ENCODE measurements around the gene MYO1D.

MYO1D gene

DNA sequence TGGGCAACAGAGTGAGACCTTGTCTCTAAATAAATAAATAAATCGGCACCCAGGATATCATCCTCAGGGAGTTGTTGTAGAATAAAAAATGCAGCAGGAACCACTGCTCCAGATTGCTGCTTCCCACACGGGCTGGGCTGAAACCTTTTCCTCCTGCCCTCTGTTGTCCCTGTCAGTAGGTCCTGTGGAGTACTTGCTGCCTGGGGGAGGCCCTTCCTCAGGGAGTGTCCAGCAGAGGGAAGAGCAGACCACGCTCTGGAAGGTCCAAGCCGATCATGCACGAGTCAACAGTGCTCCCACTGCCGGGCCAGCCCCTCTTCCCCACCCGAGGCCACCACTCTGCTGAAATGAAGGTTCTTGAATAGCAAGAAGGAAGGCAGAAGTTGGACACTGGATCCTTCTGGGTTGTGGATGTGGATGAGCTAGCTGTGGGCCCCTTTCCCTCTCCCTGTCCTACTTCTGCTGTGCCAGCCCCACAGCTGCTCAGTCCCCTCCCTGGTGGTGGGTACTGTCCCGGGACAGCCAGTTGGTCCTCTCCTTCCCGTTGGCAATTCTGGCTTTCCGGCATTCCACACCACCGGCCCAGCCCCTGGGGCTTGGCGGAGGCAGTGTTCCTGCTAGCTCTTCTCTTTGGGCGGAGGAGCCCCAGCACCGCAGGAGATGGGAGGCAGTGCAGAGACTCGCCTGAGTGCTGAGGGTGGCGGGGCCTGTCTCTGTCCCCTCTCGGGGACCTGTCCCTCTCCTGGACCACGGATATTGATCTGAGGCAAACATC lies 379.3 kb downstream of the MYO1D start:
- no peak for DNase-seq

DNA sequence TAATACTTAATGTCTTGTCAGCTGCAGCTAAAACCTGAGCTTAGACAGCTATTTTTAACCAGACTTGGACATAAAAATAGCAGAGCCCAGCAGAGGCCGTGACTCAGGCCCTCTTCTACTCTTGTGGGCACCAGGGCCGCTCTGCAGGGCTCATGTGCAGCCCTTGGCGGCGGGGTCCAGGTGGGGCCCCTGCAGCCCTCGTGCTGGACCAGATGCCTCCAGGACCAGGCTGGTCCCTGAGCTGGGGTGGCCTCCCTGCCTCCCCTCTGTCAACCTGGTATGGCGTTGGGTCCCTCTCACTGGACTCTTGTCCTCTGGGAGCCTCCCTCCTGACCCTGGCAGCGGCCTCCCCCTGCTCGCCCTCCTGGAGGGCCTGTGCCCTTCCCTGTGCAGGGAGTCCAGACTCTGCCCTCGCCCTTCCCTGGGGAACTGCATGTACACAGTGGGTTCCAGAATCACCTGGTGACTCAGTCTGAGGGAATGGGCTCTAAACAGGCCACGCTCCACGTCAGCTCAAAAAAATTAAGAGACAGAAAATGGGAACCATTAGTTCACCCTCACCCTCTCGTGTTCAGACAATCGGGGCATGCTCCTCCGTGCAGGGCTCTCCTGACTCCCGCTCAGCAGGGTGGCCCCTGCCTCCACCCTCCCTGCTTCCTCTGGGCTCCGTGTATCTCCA lies 380.4 kb downstream of the MYO1D start:
- DNase-seq: no peak

DNA sequence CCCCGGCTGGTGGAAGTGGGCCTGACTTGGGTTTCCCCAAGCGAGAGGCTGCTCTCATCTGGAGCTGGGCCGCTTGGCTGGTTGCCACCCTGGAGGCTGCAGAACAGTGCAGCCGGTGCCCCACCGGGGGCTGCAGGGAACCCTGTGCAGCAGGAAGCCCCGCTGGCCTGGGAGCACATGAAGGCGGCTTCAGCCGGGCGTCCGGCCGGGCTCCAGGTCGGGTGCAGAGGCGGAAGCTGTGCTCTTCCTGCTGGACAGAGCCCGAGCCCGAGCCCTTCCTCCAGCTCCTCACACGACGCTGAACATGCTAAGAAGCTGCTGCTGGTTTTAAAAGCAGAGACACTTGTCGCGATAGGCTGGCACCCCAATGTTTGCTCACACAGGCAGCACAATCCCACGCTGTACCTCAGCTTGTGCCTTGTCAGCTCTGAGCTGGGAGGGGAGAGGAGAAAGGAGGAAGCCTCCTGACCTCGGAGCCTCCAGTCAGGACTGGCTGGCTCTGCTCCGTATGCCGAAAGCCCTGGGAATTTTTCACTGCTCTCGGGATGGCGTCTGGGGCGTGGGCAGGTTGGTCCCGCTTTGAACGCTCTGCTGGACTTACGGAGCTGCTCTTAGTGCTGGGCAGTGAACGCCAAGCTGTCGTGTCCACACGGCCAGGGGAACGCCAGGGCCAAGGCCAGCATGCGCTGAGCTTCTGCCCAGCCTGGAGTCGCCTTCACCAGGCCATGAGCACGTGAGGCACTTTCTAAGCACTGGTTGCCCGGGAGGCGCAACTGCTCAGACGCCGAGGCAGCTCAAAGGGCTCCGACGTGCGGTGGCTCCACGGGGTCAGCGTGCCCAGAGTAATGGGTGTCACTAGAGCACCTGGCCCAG lies 381.3 kb downstream of the MYO1D start:
- no peak for DNase-seq

DNA sequence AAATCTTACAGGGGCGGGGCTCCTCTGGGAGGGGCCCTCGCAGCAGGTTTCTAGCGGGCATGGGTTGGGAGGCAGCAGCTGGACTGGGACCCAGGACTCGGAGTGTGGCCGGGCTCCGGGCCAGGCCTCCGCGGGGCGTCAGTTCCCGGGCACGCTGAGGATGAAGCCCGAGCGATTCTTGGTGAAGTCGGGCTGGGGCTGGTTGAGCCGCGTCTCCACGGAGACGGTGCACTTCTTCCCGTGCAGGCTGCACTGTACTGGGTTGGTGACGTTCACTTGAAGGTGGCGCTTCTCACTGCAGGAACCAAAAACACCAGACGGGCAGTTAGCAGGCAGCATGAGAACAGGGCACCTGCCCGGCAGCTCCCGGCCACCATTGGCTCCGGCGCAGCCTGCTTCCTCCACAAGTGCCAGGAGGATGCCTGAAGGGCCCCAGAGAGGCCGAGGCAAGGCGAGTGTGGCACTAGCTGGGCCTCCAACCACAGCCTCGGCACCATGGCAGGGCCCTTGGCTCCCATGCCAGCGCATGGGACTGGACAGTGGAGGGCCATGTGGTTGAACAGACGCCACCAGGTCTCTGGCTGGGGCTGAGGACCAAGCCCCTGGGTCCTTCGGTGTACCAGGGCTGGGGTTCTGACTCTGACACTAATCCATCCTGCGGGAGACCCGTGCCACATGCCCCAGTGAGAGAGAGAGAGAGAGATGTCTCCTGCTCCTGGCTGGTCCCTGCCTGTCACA lies 382.1 kb downstream of the MYO1D start:
- DNase-seq: no peak

DNA sequence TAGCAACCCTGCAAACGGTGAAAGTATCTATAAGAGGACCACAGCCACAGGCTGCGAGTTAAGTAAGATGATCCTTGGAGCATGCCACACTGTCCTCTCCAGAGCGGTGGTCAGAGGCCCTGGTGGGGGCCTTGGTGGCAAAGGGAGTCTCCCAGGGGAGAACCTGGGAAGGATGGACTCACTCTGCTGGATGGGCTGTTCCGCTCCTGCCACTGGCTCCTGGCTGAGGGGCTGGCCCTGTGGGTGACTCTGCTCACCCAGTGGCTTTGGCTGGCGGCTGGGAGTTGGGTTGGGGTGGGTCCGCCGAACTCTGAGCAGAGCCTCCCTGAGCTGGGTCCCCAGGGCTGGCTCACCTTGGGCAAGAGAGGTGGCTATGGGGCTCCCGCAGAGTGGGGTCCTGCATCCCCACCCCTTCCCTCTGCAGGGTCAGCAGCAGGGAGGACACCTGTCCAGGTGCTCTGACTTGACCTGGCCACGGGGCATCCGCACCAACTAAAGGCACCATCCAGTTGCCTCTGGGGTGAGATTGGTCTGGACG lies 382.9 kb downstream of the MYO1D start:
- no peak for DNase-seq

DNA sequence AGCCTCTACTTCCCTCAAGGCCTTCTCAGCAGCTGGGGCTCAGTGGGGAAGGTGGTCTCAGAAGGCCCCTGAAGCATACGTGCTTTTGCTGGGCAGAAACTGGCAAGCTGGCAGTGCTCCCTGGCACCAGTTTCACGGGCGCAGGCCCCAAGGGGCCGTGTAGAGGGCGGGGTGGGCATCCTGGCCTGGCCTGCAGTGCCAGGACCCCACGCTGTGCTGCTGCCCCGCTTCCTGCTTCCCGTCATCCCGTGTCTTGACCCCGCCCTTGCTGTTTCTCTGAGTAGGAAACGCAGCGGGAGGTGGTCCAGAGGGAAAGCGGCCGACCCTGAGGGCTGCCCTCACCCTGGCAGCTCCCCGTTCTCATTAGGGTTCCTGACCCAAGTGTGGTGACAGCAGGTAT lies 383.4 kb downstream of the MYO1D start:
- DNase-seq: no peak

DNA sequence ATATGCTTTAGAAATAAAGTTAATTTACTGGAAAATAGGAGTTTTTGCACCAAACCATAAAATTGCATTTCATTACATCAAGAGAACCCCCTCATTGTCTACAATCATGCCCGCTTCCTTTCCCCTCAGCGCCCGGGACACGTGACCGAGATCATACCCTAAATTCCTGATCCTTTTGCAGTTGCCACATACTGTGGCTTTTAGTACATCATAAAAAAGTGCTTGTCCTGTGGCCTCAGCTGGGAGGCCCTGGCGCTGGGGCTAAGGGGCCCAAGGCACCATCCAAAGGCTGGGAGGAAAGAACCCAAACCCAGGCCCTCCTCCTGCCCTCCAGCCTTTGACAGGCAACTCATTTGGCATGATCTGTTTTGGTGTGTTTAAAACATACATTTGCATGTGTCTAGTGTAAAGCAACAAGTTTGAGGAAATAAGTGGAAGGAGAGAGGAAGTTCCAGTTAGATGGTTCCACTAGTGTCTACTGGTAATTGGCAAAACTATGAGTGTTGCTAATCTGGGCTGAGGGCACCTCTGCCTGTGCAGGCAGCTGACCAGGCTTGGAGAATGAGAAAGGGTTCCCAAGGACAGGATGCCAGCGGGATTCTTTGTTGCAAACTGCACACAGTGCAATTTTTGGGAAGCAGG lies 384.2 kb downstream of the MYO1D start:
- DNase-seq: no peak

DNA sequence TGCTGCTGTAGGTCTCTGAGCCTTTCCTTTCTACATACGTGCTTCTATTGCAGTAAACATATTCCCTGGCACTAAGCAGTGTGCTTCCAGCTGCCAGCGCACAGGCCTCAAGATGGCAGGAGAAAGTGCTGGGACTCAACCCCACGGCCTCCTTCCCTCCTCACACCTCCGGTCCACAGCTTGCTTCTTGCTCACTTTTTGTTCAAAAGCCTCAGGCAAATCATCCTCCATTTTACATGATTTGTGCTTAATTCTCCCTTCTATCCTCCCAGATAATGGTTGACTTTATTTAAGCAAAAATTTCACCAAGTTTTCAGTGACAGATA lies 384.7 kb downstream of the MYO1D start:
- DNase-seq: no peak

DNA sequence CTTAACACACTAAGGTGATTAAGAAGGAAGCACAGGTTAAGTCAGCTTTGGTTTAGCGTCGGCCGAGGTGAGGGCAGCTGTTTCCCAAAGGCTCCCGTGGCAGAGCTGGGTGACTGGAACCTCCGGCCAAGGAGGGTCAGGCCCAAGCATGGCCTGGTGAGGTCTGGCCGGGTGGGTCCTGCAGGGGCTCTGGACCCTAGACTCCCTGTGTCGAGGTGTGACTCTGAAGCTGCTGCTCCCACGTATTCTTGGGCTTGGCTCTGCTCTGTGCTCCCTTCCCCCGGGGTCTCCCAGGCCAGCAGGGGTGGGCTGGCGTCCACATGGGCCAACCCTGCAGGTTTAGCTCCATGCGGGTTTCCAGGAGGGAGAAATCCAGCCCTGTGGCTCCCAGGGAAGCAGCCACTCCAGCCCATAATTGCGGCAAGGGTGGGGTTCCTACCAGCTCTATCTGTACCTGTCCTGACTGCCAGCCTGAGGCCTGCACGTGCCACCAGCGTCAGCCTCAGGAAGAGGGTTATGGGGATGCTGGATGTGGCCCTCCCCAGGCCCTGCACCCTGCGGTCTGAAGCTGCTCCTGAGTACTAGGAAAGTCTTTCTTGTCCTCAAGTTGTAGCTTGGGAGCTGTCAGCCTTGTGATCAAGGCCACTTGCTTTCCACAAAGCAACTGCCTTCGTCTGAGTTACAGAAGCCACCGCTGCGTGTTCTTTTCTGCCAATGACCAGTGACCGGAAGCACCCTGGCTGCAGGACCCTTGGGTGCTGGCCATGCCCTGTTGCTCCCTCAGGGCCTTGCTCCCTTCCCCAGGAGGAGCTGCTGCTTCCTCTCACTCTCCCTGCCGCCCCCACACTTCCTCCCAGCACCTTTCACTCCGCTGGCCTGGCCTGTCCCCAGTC lies 385.3 kb downstream of the MYO1D start:
- DNase-seq: no peak

DNA sequence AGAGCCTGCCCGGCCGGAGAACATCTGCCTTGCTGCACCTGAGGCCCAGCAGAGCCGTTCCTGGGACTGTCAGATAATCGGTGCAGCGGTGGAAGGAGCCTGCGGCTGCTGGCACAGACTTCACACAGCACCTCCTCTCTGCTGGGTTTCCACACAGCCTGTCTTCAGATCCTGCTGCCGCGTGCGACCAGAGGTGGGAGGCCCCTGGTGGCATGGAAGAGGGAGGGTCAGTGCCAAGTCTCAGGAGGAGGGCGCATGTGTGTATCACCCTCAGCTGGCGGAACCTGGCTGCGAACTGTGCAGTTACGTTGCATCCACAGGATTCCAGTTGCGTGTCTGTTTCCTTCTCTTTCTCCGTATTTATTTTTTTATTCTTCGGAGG lies 386.8 kb downstream of the MYO1D start:
- no peak for DNase-seq

DNA sequence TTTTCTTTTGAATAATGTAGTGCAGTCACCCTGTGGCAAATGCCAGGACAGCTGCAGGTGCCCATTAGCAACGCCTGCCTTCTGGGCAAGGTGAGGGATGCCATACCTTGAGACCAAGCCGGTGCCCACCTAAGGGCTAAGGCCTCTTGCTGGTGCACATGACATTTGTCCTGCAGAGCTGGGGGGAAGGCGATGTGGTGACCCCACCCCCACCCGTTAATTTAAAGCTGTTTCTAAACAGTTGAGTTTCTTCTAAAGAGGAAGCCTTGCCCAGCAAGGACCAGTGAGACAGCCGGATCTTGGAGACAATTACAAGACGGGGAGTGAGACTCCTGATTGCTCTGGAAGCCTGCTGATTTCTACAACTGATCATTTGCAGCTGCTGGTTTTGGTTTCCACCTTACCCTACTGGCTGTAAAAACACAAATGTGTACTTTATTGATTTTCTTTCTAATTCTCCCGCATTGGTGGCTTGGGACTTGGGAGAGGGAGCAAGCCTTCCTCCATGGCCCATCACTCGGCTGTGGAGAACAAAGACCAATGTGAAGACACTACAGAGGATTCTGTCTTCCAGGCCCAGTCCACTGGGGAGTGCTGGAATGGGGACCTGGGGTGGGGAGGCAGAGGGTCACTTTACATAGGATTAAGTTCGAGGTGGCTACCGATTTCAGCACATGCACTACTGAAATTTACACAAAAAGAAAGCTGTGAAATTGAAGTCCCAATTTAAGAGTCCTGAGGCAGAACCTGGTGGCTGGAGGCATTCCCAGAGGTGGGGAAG lies 387.4 kb downstream of the MYO1D start:
- DNase-seq: no peak

DNA sequence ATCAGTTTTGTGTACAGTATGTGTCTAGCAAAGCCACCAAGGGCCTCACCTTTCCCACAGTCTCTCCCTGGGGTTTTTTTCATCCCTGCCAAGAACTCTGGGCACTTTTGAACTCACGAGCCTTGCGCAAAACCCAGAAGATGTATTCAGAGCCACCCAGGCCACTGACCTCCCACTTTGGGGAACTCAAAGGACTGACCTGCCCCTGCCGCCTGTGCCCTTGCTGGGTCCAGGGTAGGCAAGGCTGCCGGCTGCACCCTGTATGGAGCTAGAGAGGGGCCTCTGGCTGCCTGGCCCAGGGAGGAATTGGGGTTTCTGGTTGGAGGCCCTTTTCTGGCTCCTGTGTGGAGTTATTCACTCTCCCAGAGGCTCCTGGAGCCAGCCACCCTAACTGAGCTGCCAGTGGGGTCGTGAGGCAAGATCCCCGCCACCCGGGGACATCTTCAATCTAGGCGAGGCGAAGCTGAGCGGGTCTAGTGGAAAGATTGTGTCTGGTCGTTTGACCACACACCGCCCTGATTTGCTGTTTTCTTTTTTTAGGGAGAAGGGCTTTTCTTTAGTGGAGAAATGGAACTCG lies 388.2 kb downstream of the MYO1D start:
- no peak for DNase-seq

DNA sequence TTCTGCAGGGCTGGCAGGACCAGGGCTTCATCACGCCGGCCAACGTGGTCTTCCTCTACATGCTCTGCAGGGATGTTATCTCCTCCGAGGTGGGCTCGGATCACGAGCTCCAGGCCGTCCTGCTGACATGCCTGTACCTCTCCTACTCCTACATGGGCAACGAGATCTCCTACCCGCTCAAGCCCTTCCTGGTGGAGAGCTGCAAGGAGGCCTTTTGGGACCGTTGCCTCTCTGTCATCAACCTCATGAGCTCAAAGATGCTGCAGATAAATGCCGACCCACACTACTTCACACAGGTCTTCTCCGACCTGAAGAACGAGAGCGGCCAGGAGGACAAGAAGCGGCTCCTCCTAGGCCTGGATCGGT lies 388.8 kb downstream of the MYO1D start:
- no peak for DNase-seq

DNA sequence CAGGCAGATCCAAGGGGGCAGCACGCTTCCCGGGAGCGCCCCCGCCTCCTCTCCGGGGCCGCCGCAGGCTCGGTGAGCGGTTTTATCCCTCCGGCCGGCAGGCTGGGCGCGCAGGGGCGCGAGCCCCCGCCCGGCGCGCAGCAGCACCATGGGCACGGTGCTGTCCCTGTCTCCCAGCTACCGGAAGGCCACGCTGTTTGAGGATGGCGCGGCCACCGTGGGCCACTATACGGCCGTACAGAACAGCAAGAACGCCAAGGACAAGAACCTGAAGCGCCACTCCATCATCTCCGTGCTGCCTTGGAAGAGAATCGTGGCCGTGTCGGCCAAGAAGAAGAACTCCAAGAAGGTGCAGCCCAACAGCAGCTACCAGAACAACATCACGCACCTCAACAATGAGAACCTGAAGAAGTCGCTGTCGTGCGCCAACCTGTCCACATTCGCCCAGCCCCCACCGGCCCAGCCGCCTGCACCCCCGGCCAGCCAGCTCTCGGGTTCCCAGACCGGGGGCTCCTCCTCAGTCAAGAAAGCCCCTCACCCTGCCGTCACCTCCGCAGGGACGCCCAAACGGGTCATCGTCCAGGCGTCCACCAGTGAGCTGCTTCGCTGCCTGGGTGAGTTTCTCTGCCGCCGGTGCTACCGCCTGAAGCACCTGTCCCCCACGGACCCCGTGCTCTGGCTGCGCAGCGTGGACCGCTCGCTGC lies 389.3 kb downstream of the MYO1D start:
- no peak for DNase-seq

DNA sequence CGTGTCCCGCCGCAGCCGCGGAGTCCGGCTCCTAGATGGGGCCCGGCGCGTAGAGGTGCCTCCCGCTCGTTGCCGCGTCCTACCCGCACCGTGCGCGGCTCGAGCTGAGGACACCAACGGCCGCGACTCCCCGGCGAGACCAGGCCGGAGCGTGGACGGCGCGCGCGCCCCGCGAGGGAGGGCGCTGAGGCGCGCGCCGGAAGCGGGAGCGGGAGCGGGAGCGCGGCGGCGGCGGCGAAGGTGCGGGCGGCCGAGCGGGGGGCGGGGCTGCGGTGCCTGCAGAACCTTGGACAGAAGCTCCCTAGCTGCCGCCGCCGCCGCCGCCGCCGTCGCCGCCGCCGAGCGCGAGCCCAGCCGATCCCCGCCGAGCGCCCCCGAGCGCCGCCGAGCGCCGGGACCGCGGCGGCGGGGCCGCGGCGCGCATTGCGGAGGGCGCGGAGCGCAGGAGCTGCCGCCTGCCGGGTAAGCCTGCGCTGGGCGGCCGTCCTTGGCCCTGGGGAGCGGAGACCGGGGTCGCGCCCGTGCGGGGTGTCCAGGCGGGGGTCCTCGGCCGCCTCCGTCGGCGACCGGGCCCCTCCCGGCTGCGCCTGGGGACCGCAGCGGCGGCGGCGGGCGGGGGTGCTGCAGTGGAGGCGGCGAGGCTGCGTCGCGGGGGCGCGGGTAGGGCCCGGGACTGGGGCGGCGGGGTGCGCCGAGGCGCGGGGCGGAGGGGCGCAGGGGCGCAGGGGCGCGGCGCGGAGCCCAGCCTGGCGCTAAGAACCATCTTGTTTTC lies 390.0 kb downstream of the MYO1D start, which contains the start of gene CDK5R1:
Gene CDK5R1 (plus strand): TSS at position 293 of the 772 bp plus-strand sequence. CDS start 628 bp downstream, outside the sequence.
- peak; percentile 50 for DNase-seq

DNA sequence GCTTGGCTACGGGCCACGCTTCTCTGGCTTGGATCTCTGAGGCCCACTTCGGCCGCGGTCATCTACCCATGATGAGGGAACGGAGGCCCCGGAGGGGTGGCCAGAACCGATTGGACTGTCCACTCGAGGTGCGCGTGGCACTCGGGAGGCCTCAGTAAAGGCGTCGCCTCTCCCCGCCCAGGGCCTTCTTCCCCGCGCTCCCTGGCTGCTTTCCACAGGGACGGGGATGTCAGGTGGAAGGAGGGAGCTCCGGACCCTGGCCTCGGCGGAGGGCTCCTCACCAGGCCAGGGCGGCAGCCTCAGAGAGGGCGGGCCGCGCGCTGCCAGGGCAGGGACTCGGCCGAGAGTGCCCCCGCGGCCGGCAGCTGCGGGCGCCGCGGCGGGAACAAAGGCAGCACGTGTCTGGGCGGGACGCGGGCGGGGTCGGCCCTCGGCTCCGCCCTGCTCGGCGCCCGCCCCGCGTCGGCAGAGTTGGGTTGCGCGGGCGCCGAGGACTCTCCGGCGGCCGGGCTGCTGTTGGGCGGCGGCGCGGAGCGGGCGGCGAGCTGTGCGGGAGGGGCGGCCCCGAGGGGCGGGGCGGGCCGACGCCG lies 390.7 kb downstream of the MYO1D start:
- DNase-seq: peak; percentile 53

DNA sequence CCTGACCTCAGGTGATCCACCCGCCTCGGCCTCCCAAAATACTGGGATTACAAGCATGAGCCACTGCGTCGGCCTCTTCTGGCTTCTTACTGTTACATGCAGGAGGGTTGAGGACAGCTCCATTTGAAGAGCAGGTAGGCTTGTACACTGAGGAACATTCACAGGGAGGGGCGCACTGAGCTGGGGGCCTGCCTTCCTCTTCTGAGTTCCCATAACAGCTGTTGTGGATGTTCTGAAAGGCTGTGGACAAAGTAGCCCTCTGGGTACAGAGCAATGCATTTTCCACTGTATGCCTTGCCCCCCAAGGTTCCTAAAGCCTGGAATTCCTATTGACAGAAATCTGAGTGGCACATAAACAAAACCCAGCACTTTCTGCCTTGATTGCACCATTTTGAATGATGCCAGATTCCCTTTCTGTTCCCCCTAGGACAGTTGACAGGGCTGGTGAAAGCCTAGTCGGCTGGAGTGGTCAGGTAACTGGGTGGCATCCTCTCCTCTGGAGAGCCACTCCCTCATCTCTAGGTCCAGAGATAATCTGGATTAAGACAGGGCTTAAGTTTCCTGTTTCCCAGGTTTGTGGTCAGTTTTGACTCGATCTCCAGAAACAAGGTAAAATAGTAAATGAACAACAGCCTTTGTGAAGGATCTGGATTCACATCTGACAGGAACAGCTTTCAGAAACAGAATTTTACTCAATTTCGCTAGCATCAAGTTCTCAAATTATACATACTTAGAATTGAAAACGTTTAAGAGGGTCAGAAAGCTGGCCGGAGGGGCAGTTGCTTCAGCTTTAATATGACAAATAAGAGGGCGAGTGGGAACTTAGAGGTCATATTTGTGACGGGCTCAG lies 391.4 kb downstream of the MYO1D start:
- no peak for DNase-seq

Measured in effector CD8-positive, alpha-beta T cell (primary cell).